WTC11 (cell line): ENCODE results near the gene STK24. TPM values are rescaled to one million over a fixed set of nuclear protein-coding genes. Genes with fewer than 3 reads are reported as not detected.
A peak's percentile ranks its signal among the peaks of the same experiment; 100 is the strongest.

Experiments
- ATAC-seq: fragments of 200-7000 bp; cut with Tn5 transposase; 2 replicates; pipeline ENCODE4 v1.10.0; 2021; ENCODE audit warnings: mild to moderate bottlenecking, moderate library complexity
- CTCF ChIA-PET: fragments of 300-600 bp; sonication (Branson Sonifier 250); formaldehyde crosslinking; loops from one replicate; lab custom pipeline; 2021; ENCODE audit warnings: antibody characterized with exemption; lab: Charles Lee
- POLR2A ChIA-PET: fragments of 350-600 bp; sonication (Branson Sonifier 250); formaldehyde crosslinking; loops from one replicate; lab custom pipeline; 2021; ENCODE audit warnings: antibody characterized with exemption; lab: Charles Lee
- DNase-seq: peaks from one replicate; pipeline ENCODE4 v3.0.0; 2021; ENCODE audit warnings: low spot score
- H3K27ac Mint-ChIP-seq: 2 replicates; pipeline ENCODE4 v1.8.0; 2021; ENCODE audit warnings: mixed read lengths
- H3K27me3 Mint-ChIP-seq: 2 replicates; pipeline ENCODE4 v1.8.0; 2021; ENCODE audit warnings: low read depth, mild to moderate bottlenecking, moderate library complexity, mixed read lengths
- H3K36me3 Mint-ChIP-seq: 2 replicates; pipeline ENCODE4 v1.8.0; 2021; ENCODE audit warnings: mixed read lengths
- H3K4me1 Mint-ChIP-seq: 2 replicates; pipeline ENCODE4 v1.8.0; 2022; ENCODE audit warnings: mixed read lengths
- H3K4me3 Mint-ChIP-seq: 2 replicates; pipeline ENCODE4 v1.8.0; 2021; ENCODE audit warnings: mild to moderate bottlenecking, moderate library complexity, mixed read lengths
- H3K9me3 Mint-ChIP-seq: 2 replicates; pipeline ENCODE4 v1.8.0; 2021; ENCODE audit warnings: mixed read lengths
- ATF1 ChIP-seq: sonication (generic); formaldehyde crosslinking; IDR thresholded peaks from 2 replicates; pipeline ENCODE4 v1.8.1; 2023; ENCODE audit warnings: mild to moderate bottlenecking, moderate library complexity, missing genetic modification reagents
- FOXJ3 ChIP-seq: sonication (generic); formaldehyde crosslinking; IDR thresholded peaks from 2 replicates; pipeline ENCODE4 v1.9.0; 2021; ENCODE audit warnings: missing genetic modification reagents, mild to moderate bottlenecking, borderline replicate concordance
- FOXK1 ChIP-seq: sonication (generic); formaldehyde crosslinking; IDR thresholded peaks from 2 replicates; pipeline ENCODE4 v1.8.0; 2022; ENCODE audit warnings: mild to moderate bottlenecking, moderate library complexity, missing genetic modification reagents
- FOXP4 ChIP-seq: sonication (generic); formaldehyde crosslinking; IDR thresholded peaks from 2 replicates; pipeline ENCODE4 v1.8.0; 2022; ENCODE audit warnings: mild to moderate bottlenecking, missing genetic modification reagents
- NFE2L1 ChIP-seq: sonication (generic); formaldehyde crosslinking; IDR thresholded peaks from 2 replicates; pipeline ENCODE4 v1.8.1; 2023; ENCODE audit warnings: missing genetic modification reagents
- OVOL2 ChIP-seq: fragments of 250-450 bp; sonication (Bioruptor Pico); IDR thresholded peaks from 2 replicates; pipeline ENCODE4 v1.9.0; 2021; ENCODE audit warnings: mild to moderate bottlenecking, borderline replicate concordance
- RORB ChIP-seq: fragments of 250-450 bp; sonication (Bioruptor Pico); IDR thresholded peaks from 2 replicates; pipeline ENCODE4 v1.9.0; 2021; ENCODE audit warnings: mild to moderate bottlenecking
- SMAD3 ChIP-seq: sonication (generic); formaldehyde crosslinking; IDR thresholded peaks from 2 replicates; pipeline ENCODE4 v1.8.0; 2022; ENCODE audit warnings: missing genetic modification reagents, mild to moderate bottlenecking, borderline replicate concordance
- SMAD4 ChIP-seq: sonication (generic); formaldehyde crosslinking; IDR thresholded peaks from 2 replicates; pipeline ENCODE4 v1.8.0; 2022; ENCODE audit warnings: mild to moderate bottlenecking, missing genetic modification reagents
- SOX15 ChIP-seq: fragments of 250-450 bp; sonication (Bioruptor Pico); IDR thresholded peaks from 2 replicates; pipeline ENCODE4 v1.9.0; 2021; ENCODE audit warnings: mild to moderate bottlenecking
- TEAD1 ChIP-seq: sonication (generic); formaldehyde crosslinking; IDR thresholded peaks from 2 replicates; pipeline ENCODE4 v1.8.0; 2022; ENCODE audit warnings: mild to moderate bottlenecking, missing genetic modification reagents
- USF1 ChIP-seq: sonication (generic); formaldehyde crosslinking; IDR thresholded peaks from 2 replicates; pipeline ENCODE4 v1.8.0; 2022; ENCODE audit warnings: mild to moderate bottlenecking, missing genetic modification reagents
- ZBTB21 ChIP-seq: sonication (generic); formaldehyde crosslinking; IDR thresholded peaks from 2 replicates; pipeline ENCODE4 v1.8.1; 2023; ENCODE audit warnings: mild to moderate bottlenecking, missing genetic modification reagents, borderline replicate concordance
- ZNF219 ChIP-seq: sonication (generic); formaldehyde crosslinking; IDR thresholded peaks from 2 replicates; pipeline ENCODE4 v1.8.0; 2023; ENCODE audit warnings: missing genetic modification reagents, mild to moderate bottlenecking, borderline replicate concordance
- ZNF281 ChIP-seq: sonication (generic); formaldehyde crosslinking; IDR thresholded peaks from 2 replicates; pipeline ENCODE4 v1.8.0; 2023; ENCODE audit warnings: mild to moderate bottlenecking, missing genetic modification reagents
- ZNF317 ChIP-seq: sonication (generic); formaldehyde crosslinking; IDR thresholded peaks from 2 replicates; pipeline ENCODE4 v1.8.1; 2023; ENCODE audit warnings: low read depth, mild to moderate bottlenecking, moderate library complexity, missing genetic modification reagents, borderline replicate concordance
- ZNF512 ChIP-seq: sonication (generic); formaldehyde crosslinking; IDR thresholded peaks from 2 replicates; pipeline ENCODE4 v1.8.1; 2022; ENCODE audit warnings: missing genetic modification reagents, borderline replicate concordance
- ZNF671 ChIP-seq: fragments of 250-450 bp; sonication (Bioruptor Pico); IDR thresholded peaks from 2 replicates; pipeline ENCODE4 v1.8.0; 2021; ENCODE audit warnings: mild to moderate bottlenecking
- ZSCAN18 ChIP-seq: fragments of 250-450 bp; sonication (Bioruptor Pico); IDR thresholded peaks from 2 replicates; pipeline ENCODE4 v2.1.2; 2022; ENCODE audit warnings: mild to moderate bottlenecking, moderate library complexity
- total RNA-seq: library from RNA; stranded (reverse); gene quantifications from 3 replicates; pipeline ENCODE4 v1.2.3, GENCODE V29; 2021

The STK24 gene
- total RNA-seq, 1 experiment from 2014 or later: 138 TPM

GRCh38 chr13:98525456-98526181 is 51.3 kb downstream of the STK24 start:
- Mint-ChIP-seq H3K4me1 (peaks cover 91% of the 10 kb centered on the region), H3K4me3 (no peak overlapping the region), H3K27me3 (no peaks in the 10 kb centered on the region), H3K36me3 (no peaks in the 10 kb centered on the region), H3K9me3 (no peaks in the 10 kb centered on the region), H3K27ac (peak overlapping the region; percentile 44; the same call in 1 of the 2 replicates)
- POLR2A ChIA-PET: interaction anchor here (1.5 kb wide), 1 partner anchor 41 kb away, joined by 4 read pairs; no protein-coding TSS in a partner anchor
- CTCF ChIA-PET: interaction anchor here (0.6 to 1.8 kb wide), 4 partner anchors 127 to 487 kb away, joined by 3 to 6 read pairs (median 4); no protein-coding TSS in a partner anchor
- ATAC-seq (peak; percentile 12), DNase-seq (no peak)
- TF ChIP-seq USF1 (CRISPR knock-in tag) (no peak), ZSCAN18 (CRISPR knock-in tag) (no peak), SMAD3 (CRISPR knock-in tag) (no peak), ZNF219 (no peak), ZNF281 (CRISPR knock-in tag) (no peak), ZNF671 (CRISPR knock-in tag) (no peak), SOX15 (CRISPR knock-in tag) (no peak), ATF1 (CRISPR knock-in tag) (no peak), FOXK1 (no peak), ZNF512 (CRISPR knock-in tag) (no peak), RORB (CRISPR knock-in tag) (no peak), SMAD4 (CRISPR knock-in tag) (no peak), TEAD1 (CRISPR knock-in tag) (no peak), FOXJ3 (CRISPR knock-in tag) (no peak), ZNF317 (no peak), ZBTB21 (CRISPR knock-in tag) (no peak), FOXP4 (CRISPR knock-in tag) (no peak), NFE2L1 (no peak), OVOL2 (CRISPR knock-in tag) (no peak)
